Smooth muscle cell of the brain vasculature (primary cell): ENCODE measurements around the gene CFL2.
"Not testable (repeated sequence)": the region's sequence is repeated elsewhere in the genome, so short reads cannot be mapped to it uniquely, and the experiment has no call there.

Source experiments
- DNase-seq: peaks from one replicate; pipeline ENCODE4 v3.0.0-alpha.2; 2012; ENCODE audit warnings: low read depth, low spot score

Gene CFL2

DNA sequence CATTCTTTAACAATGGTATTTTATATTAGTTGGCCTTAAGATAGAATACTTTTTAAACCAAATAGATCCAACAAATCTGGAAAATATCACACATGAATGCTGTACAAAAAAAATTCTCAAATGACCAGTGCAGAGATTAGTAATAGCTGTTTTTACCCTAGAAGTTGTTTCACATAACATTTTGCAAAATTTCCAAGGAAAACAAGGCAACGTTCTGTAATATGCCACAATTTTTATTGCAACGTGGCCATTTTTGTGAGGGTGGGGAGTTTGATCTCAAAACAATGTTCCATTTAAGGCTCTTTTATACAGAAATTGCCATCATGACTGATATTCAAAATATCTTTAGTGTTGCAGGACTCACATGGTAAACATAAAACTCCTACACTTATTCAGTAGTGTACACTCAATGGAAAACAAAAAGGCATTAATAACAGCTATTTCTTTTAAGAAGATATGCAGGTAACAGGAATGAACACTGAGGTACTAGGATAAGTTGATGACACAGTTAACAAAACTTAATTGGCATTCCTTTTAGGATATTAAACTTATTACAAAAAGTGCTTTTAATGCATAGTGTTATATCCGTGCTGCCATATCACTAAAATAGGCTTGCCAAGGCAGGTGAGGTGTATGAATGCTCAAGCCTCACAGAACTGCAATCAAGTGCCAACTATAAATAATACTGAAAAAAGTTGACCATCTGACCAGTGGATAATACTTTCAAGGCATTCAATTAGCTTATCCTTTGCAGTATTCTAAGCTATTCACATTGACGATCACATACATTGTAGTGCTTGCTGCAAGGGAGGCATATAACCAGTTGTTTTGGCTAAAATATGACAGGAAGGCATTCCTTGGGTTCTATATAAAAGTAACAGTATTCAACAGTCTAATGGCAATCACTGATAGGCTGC, 2.3 kb downstream of the CFL2 start:
- no peak for DNase-seq

DNA sequence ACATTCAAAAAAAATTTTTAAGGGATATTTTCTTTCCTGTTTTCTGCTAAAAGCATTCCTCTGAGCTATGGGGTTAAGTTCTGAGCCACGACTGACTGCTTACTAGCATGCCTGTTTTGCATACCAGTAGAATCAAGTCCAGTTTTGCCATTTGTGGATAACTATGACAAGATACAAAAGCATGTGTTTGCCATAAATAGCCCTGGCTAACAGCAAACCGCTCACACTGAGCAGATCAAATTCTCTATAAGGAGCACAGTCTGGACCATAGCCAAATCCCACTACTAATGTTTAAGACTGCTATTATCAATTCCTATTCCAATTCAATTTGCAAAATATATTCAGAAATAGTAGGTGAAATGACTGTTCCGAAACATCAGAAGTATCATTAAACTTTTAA, 3.2 kb downstream of the CFL2 start:
- peak; percentile 47 for DNase-seq

DNA sequence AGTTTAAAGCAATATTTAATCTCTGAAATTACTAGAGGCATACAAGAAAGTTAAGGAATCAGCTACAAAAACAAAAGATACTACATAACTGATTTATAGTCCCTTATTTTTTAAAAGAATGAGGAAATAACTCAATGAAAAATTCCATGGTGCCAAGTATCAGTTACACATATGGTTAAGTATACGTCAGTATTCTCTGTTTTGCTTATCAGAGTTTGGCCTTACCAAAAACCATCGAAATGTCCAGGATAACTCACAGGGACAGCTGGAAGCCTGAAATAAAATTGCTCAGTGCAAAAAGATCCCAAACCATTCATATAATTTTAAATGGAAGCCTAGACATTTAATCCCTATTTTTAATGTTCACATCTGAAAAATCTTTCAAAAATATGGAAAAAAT, 3.6 kb downstream of the CFL2 start:
- DNase-seq, result no peak

DNA sequence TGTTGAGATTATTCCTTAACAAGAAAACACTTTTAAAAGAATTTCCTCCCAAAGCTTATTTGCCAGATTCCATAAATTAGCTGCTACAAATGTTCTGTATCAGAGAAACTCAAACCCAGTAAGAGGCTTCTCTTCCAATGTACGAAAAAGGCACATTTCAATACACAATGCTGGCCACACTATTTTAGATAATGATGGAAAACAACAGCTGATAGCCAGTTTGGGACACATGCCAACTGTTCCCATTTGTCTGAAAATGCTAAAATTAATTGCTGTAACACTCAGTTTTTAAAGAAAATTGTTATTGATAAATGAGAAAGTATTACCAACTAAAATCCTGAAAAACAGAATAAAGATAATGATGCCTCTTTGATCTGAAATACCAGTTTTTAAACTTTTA, 4.4 kb downstream of the CFL2 start:
- DNase-seq, result no peak

DNA sequence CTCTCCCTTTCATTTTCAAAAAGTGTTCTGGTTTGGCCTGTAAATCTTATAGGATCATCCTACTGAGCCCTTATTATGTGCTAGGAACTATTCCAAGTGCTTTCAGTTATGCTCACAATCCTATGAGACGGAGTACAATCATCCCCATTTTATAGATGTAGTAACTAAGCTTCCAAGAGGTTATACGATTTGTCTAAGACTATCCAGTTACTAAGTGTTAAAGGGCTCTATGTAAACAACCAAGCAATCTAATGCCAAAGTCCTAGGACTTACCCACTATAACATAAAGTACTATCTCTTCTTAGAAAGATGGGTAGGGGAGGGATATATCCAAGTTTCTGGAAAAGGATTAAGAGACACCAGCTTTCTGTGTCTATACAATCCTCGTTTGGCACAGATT, 6.7 kb downstream of the CFL2 start:
- no peak for DNase-seq

DNA sequence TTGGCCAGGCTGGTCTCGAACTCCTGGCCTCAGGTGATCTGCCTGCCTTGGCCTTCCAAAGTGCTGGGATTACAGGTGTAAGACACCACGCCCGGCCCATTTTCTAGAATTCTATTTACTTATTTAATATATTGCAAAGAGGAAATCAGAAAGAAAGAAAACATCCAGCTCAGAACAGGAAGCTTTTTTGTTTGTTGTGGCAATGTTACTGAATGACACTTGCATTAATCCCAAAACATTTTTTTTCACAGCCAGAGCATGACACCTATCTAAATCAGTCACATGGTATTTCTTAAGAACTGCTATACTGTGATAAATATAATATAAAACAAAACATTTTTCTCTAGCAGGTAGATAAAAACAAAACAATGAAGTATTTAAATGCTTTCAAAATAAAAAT, 12.6 kb downstream of the CFL2 start:
- DNase-seq, result no peak

DNA sequence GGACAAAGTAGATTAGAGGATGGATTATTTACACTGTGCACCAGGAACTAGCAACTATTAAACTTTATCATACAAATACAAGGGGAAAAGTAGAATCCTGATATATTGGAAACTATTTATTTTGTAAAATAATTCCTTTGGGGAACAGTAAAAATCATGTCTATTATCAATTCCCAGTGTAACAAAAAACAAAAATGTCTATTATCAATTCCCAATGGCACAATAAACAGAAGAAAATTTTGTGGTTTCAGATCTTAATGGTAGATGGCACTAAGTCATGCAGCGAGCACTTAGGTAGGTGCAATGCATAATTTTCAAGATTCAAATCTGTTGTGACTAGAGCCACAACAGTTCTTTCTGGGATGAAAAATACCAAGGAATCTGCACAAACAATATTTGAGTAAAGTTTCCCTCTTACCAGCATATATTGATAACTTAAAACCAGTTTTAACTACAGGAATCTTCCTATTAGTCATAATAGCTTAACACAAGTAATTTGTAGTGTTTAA, 13.7 kb downstream of the CFL2 start:
- DNase-seq, result no peak

DNA sequence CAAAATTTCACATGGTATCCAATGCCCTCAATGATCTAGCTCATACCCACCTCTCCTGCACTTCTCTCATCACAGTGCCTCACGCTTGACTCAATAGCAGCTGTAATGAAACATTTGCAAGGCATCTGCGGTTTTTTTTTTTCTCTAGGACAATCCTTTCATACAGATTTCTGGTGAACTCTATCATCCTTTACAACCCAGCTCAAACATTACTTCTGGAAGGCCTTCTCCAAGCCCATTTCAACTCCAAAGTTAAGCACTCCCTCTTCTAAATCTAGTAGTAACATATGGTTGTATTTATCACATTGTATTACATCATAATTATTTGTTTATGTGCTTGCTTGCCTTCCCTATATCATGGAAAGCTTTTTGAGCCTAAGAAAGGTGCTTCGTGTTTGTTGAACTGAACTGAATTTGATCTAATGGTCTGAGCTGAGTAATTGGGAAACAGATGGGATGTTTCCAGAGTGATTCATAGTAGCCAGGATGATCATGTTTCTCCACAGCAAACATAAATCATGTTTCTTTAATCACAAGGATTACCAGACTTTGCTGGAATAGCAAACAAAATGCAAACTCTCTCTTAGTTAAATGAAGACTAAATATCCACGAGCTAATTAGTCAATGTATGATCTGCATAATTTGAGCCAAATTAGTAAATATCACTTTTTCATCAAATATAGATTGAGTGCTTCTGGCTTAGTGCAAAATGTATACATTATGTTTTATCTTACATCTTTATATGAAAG, 14.3 kb downstream of the CFL2 start:
- peak; percentile 62 for DNase-seq

DNA sequence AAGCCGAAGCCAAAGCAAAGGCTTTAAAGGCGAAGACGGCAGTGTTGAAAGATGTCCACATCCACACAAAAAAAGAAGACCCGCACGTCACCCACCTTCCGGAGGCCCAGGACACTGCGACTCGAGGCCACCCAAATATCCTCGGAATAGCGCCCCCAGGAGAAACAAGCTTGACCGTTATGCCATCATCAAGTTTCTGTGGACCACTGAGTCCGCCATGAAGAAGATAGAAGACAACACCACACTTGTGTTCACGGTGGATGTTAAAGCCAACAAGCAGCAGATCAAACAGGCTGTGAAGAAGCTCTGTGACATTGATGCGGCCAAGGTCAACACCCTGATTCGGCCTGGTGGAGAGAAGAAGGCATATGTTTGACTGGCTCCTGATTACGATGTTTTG, 20.2 kb downstream of the CFL2 start:
- not testable (repeated sequence) for DNase-seq

DNA sequence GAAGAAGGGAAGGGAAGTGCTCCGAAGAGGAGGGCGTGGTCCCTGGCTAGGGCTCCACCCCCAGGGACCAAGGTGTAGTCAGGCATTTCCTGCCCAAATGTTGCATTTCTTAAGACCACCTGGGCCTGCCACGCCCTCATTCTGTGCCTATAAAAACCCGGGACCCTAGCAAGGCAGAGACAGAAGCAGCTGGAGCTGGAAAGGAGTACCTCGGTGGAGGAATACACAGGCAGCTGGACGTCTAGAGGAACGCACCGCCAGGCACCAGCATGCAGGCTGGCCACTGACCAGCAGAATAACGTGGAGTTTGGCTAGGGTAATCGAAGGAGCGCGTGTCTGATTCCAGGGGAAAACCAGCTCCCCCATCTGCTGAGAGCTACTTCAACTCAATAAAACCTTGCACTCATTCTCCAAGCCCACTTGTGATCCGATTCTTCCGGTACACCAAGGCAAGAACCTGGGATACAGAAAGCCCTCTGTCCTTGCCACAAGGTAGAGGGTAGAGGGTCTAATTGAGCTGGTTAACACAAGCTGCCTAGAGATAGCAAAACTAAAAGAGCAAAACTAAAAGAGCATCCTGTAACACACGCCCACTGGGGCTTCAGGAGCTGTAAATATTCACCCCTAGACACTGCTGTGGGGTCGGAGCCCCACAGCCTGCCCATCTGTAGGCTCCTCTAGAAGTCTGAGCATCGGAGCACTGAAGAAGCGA, 21.0 kb downstream of the CFL2 start:
- DNase-seq, result no peak

DNA sequence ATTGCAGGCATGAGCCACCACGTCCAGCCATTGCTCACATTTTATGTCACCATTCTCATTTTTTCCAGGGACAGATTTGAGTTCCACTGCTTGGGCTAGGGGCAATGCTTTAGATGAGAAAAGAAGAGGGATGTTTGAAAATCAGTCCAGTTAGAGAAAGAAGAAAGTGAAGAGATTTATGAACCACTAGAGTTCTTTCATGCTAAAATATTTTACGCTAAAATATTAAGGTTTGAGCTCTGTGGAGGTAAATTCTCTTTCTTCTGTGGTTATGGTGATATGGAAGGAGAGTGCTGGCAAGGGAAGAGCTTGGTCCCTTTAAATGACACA, 21.5 kb downstream of the CFL2 start:
- no peak for DNase-seq

DNA sequence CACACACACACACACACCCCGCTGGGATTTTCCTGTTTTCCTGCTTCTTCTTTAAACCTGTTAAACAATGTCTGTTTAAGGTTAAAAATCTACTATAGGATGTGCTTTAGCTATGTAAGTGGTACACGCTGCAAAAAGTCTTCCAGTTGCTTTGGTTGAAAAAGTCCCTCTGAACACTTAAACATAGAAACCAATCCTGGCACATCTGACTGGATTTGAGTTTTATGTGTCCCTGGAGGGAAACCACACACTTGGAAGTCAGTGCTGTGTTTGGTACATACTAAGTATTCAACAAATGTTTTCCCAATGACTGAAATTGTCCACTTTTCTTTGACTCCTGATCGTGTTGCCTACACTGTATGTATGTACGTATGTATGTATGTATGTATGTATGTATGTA, 22.0 kb downstream of the CFL2 start:
- DNase-seq, result no peak

DNA sequence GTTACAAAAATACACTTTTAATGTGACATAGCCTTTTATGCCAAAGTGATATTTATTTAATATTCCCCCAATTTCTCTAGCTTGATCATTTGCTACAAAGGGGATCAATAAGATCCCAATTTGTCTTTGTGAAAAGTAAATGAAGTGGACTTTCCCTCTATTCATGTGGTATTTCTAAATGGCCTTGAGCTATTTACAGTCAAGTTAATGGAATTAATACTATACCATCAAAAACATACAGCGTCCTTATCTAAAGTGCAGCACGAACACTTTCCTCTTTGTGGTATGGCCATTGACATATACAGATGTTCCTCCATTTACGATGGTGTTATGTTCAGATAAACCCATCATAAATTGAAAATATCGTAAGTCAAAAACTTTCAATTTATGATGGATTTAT, 23.2 kb downstream of the CFL2 start:
- DNase-seq, result no peak

DNA sequence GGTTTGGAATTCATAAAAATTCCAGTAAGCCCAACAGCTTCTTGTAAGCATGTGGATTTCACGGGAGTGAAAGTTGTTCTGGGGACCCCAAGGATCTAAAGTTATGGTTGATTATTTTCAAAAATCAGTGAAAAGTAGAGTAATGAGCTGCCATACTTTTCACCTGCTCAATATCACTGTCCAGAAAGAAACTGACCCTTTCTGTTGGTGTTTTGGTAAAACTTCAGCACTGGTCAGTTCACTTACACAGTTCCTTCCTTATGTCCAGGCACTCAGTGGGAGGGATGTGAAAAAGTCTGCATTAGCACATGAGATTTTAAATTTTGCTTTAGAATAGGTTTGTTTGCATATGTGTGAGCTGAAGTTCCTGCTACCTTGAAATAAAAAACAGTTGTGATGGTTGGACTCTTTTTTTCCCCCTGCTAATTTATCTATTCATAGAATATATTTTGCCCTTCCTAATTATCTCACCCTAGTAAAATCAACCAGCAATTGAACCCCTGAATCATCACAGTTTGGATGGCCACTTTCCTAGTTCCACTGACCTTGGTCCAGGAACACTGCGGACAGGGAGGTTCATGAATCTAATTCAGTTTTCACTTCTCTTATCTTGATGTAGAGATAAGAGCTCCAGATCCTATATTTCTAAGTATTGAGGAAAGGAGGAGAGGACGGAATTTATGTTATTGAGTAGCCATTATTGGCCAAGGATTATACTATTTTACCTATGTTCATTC, 25.8 kb downstream of the CFL2 start:
- DNase-seq, result no peak

DNA sequence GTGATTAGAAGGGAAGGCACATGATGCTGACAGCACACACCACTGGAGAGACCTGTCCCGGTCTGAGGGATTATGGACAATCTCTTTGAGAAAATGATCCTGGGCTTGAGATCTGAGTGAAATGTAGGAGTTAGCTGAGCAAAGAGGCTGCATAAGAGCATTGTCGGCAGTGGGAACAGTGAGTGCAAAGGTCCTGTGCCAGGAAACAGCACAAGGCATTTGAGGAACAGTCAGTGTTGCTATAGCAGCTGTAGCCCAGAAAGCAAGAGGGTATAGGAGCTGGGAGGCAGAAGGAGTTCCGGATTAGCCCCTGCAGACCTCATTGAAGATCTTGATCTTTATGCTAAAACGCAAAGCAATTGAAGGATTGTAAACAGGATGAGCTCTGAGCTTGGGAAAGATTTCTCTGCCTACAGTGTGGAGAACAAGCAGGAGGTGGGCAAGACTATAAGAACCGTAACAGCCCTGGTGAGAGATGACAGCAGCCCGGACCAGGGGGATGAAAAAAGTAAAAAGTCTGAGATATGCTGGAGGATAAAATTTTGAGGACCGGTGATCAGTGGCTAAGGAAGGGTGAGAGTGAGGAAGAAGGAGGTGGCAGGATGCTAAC, 28.5 kb downstream of the CFL2 start:
- no peak for DNase-seq

DNA sequence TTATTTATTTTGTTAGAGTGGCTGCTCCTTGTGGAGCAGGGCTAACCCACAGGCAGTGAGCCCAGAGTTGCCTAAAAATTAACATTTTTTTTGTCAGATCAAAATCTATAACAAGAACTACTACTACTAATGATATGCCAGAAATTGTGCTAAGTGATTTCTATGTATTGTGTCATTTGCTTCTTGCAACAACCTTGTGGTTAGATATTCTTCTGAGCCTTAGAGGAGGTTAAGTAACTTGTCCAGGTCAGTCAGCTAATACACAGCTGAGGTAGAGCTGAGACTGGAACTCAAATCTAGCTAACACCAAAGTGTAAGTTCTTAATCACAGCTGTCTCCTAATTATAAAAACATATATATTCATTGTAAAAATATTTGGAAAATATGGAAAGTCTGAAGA, 29.8 kb downstream of the CFL2 start:
- DNase-seq, result no peak

DNA sequence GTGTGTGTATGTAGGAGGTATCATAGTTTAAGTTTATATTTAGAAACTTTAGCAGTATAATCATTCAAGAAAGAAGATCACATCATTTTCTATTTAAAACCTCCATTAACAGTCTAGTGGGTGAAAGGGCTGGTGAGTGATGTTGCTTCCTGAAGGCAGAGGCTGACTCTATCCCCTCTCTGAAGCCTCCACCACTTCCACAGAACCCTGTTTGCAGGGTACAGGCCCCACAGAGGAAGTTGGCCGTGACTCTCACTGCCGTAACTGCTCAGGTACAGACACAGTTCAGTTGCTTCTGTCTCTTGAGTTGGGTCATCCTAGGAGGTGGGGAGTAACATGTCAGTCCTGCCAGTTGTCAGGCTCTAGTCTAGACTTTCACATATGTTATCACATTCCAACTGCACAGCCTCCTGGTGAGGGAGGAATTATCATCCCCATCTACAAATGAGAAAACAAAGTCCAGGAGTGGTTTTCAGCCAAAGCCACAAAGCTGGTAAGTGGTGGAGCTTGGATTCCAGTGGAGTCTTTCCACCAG, 31.5 kb downstream of the CFL2 start:
- DNase-seq, result no peak

DNA sequence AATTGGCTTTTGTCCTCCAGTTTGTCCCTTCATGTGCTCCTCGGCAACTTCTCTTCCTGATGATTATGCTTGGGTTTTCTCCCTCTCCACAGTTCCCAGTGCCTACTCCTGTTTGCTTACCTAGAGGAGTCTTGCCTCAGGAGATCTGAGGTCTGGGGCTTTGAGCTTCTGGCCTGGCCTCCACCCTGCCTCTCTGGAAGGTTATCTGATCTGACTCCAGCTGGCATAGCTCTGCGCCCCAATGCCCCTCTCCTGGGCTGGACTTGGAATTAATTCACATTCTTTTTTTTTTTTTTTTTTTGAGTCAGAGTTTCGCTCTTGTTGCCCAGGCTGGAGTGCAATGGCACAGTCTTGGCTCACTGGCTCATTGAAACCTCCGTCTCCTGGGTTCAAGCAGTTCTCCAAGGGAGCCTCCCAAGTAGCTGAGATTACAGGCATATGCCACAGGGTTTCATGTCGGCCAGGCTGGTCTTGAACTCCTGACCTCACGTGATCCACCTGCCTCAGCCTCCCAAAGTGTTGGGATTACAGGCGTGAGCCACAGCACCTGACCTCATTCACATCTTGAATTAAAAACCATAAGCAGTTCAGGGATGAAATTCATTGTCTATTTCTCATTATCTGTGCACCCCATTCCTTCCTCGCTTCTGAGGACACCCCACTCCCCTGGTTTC, 33.5 kb downstream of the CFL2 start:
- DNase-seq, result no peak

DNA sequence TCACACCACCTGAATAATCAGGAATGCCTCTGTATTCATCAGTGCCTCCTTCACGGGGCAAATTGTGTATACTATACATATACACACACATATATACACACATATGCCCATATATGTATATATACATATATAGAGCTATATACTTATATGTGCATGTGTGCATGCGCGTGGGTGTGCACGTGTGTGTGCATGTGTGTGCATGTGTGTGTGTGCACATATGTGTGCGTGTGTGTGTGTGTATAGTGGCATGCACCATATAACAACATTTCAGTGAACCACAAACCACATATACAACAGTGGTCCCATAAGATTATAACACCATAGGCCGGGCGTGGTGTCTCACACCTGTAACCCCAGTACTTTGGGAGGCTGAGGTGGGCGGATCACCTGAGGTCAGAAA, 35.7 kb downstream of the CFL2 start:
- DNase-seq, result no peak

DNA sequence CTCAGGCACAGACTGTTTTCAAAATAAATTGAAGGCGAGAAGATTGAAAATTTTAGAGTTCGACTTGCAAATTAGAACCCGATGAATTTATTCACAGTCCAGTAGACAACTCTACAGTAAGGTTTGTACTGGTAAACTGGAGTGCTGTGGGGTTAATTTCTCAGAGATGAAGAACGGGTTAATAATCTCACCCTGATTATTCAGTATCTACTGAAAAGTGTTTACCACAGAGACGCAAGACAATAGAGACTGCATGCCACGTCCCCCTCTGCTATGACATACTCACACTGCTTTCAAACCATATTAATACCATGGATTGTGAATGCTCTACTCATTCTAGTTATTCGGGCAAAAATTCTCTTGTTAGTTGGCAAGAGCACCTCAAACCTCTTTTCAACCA, 36.1 kb downstream of the CFL2 start:
- DNase-seq, result no peak
